RWPE1 (cell line): ENCODE measurements around the gene ABHD16A.

Experiments used
- CTCF ChIA-PET: fragments of 350-600 bp; sonication (Branson Sonifier 250); formaldehyde crosslinking; extraction: SDS; loops from one replicate; lab custom pipeline; 2021; lab: Yijun Ruan, JAX
- POLR2A ChIA-PET: fragments of 400-600 bp; formaldehyde crosslinking; extraction: SDS; loops from one replicate; lab custom pipeline; 2020; ENCODE audit warnings: antibody characterized with exemption; ENCODE audit not compliant: low non-redundant PET; lab: Yijun Ruan, JAX
- DNase-seq: peaks from one replicate; pipeline ENCODE4 v3.0.0; 2012; ENCODE audit warnings: low spot score
- H3K27ac ChIP-seq: fragments of 450-650 bp; 2 replicates; pipeline ENCODE4 v1.5.1; 2017
- CTCF ChIP-seq: fragments of 450-650 bp; conservative IDR thresholded peaks from 2 replicates; pipeline ENCODE4 v1.5.1; 2017; ENCODE audit warnings: low read depth, mild to moderate bottlenecking

ABHD16A gene

DNA sequence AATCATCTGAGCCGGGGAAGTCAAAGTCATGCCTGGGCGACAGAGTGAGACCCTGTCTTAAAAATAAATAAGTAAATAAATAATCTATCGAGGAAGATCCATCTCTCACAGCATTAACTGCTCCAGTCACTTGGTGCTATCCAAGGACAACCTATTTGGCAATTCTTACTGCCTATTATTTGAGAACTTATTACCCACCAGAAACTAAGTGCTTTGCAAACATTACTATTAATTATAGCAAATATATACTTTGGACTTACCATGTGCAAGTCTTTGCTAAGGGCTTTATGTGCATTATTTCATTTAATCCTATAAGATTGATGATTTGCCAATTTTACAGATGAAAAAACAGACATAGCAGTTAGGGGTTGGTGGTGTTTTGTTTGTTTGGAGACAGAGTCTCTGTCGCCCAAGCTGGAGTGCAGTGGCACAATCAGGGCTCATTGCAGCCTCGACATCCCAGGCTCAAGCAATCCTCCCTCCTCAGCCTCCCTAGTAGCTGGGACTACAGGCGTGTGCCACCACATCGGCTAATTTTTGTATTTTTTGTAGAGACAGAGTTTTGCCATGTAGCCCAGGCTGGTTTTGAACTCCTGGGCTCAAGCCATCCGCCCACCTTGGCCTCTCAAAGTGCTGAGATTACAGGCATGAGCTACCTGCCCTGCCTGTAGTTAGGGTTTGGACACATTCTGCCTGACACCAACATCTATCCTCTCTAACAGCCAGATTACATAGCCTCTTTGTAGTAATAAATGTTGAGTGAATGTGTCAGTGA, 48.4 kb downstream of the ABHD16A start:
- no peak for DNase-seq
- POLR2A ChIA-PET, result no interaction called here
- CTCF ChIA-PET, result no interaction called here
- no peak for TF ChIP-seq CTCF
- H3K27ac ChIP-seq, result peak overlapping the region; percentile 22

DNA sequence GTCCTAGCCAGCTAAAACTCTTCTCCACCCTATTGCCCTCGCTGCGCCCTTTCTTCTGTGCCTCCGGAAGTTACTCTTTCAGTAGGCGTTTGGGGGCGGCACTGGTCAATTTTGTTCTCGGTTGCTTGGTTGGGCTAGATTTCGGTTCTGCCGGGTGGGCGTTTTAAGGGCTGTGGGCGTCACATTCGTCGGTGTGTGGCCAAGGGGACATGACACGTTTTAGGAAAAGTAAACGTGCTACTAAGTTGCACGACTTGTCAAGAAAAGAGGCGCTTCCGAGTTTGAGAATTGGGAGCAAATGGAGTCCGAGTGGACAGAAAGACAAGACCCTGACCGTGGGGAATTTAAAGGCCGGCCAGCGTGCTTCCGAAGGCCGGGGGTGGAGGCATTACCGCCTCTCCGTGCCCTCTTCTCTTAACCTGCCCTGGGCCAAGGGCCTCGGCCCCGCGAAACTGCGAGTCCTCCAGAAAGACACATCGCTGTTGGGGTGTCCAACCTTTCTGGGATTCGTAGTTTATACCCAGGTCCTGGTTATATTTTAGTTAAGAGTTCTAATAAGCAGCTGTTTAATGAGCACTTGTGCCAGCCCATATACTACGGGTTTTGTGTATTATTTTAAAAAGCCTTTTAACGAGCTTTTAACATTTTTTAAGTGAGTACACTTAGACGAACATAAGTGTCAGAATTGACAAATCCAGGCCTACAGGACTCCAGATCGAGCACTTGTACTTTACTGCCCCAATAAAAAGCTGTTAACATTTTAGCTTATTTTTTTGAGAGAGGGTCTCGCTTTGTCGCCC, 50.0 kb downstream of the ABHD16A start:
- POLR2A ChIA-PET, result interaction anchor here (0.7 to 1.6 kb wide), 5 partner anchors 12 to 85 kb away, joined by 3 to 7 read pairs (median 4); partner anchors contain the start of gene GPANK1
- CTCF ChIA-PET, result interaction anchor here (0.6 to 1.4 kb wide), 4 partner anchors 63 to 237 kb away, joined by 3 to 4 read pairs (median 4); partner anchors contain the start of gene ATP6V1G2
- DNase-seq, result peak; percentile 78
- peak overlapping the region; percentile 96 for H3K27ac ChIP-seq
- TF ChIP-seq CTCF, result no peak

GRCh38 chr6:31651602-31652191, 51.4 kb downstream of the ABHD16A start:
- DNase-seq, result peak; percentile 82
- H3K27ac ChIP-seq, result peak overlapping the region; percentile 96
- ChIA-PET POLR2A (interaction anchor here (0.6 to 1.6 kb wide), 6 partner anchors 12 to 61 kb away, joined by 3 to 11 read pairs (median 4); partner anchors contain the start of gene GPANK1), CTCF (interaction anchor here (0.7 to 1.0 kb wide), 4 partner anchors 9 to 319 kb away, joined by 3 to 4 read pairs (median 4); partner anchors contain the start of genes C6orf47 and LY6G5C)
- no peak for TF ChIP-seq CTCF

GRCh38 chr6:31645325-31645724, 57.8 kb downstream of the ABHD16A start:
- DNase-seq, result no peak
- no peak for TF ChIP-seq CTCF
- CTCF ChIA-PET, result interaction anchor here (0.5 kb wide), 1 partner anchor 13 kb away, joined by 5 read pairs; no protein-coding TSS in a partner anchor
- POLR2A ChIA-PET, result no interaction called here
- H3K27ac ChIP-seq, result no peak overlapping the region

DNA sequence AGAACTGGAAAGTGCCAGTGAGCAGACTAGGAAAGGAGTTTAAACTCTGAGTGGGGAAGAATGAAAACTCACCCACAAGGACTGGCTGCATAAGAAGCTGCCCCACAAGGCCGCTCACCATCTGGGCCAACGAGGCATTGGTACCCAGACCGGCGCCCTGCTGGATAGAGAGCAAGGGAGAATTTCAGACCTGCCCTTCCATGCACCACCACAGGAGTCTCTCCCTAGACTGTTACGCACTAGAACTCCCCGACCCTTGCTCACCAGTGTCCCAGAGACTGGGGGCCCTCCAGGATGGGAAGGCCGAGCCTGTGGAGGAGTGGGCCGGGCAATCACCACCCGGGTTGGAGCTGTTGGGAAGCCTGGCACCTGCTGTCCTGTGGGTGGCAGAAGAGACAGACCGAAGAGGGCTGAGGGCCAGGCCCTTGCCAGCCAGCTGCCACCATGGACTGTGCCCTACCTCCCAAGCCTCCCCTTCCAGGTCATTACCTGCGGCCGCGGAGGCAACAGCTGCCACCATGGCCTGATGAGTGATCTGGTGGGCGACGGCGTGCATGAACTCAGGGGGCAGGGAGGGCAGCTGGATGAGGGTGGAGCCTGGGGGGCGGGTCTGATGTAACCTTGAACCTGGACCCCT, 59.2 kb downstream of the ABHD16A start:
- POLR2A ChIA-PET, result no interaction called here
- CTCF ChIA-PET, result no interaction called here
- no peak overlapping the region; the same call in 1 of the 2 replicates for H3K27ac ChIP-seq

More for the DNA sequence above, 59.2 kb downstream of the ABHD16A start:
- no peak for DNase-seq
- no peak for TF ChIP-seq CTCF
